ENCODE results near the gene ZBTB44. TPM values are rescaled to one million over a fixed set of nuclear protein-coding genes. Genes with fewer than 3 reads are reported as not detected.

Gene ZBTB44
- total RNA-seq, 1 experiment from 2014 or later = 66.4 TPM

DNA sequence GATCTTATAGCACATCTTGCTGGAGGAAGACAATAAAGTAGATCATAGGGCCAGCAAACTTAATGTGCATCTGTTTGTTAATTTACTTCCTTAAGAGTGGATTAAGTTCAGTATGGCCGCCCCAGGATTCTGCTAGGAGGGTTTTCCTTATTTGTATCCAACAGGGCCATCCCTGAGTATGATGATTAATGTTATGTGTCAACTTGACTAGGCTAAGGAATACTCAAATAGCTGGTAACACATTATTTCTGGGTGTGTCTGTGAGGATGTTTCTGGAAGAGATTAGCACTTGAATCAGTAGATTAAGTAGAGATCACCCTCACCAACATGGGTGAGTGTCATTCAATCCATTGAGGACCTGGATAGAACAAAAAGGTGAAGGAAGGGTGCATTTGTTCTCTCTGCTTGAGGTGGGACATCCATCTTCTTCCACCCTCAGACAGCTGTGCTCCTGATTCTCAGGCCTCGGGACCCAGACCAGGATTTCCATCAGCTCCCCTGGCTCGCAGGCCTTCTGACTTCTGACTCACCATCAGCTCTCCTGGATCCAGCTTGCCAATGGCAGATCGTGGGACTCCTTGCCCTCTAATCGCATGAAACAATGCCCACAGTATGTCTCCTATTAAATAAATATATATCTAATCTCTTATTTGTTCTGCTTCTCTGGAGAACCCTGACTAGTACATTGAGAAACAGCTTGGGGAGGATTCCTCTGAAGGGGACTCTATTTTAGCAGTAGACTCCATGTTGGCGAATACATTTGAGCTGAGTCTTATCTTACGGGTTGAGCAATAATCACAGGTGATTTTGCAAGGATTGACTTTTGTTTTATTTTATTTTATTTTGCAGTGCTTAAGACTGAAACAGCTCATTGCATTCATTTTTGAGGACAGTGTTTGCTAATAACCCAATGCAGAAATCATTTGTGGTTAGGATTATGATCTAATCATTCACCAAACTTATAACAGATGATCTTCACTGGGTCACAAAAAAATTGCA, 9.0 kb upstream of the ZBTB44 start:
- H3K4me3 ChIP-seq (ENCODE audit: low read depth in 2 of 2, low read length in 2 of 2) = no peak overlapping the region
- CTCF ChIA-PET = no interaction called here
- DNase-seq (ENCODE audit: low read depth, low spot score) (no peak), ATAC-seq (no peak)
- H3K27ac ChIP-seq (ENCODE audit: low read length) = no peak overlapping the region
- H3K36me3 ChIP-seq (ENCODE audit: control insufficient read depth, insufficient read depth, low read length) = no peaks in the 10 kb centered on the region
- no peaks in the 10 kb centered on the region for H3K4me1 ChIP-seq (ENCODE audit: control insufficient read depth, insufficient read depth, low read length)
- TF ChIP-seq, protein P1, sequence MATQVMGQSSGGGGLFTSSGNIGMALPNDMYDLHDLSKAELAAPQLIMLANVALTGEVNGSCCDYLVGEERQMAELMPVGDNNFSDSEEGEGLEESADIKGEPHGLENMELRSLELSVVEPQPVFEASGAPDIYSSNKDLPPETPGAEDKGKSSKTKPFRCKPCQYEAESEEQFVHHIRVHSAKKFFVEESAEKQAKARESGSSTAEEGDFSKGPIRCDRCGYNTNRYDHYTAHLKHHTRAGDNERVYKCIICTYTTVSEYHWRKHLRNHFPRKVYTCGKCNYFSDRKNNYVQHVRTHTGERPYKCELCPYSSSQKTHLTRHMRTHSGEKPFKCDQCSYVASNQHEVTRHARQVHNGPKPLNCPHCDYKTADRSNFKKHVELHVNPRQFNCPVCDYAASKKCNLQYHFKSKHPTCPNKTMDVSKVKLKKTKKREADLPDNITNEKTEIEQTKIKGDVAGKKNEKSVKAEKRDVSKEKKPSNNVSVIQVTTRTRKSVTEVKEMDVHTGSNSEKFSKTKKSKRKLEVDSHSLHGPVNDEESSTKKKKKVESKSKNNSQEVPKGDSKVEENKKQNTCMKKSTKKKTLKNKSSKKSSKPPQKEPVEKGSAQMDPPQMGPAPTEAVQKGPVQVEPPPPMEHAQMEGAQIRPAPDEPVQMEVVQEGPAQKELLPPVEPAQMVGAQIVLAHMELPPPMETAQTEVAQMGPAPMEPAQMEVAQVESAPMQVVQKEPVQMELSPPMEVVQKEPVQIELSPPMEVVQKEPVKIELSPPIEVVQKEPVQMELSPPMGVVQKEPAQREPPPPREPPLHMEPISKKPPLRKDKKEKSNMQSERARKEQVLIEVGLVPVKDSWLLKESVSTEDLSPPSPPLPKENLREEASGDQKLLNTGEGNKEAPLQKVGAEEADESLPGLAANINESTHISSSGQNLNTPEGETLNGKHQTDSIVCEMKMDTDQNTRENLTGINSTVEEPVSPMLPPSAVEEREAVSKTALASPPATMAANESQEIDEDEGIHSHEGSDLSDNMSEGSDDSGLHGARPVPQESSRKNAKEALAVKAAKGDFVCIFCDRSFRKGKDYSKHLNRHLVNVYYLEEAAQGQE (IDR thresholded peaks at IDR 0.05; ENCODE audit: insufficient read depth in 1 of 2, low read depth in 2 of 2, low read length in 1 of 2) = no peak
- TF ChIP-seq TCF7L2 (IDR thresholded peaks at IDR 0.05; ENCODE audit: low read depth, low read length) (no peak), SIN3A (IDR thresholded peaks at IDR 0.05; ENCODE audit: borderline replicate concordance, insufficient read depth, low read depth, low read length) (no peak), POLR2AphosphoS5 (IDR thresholded peaks at IDR 0.05; ENCODE audit: low read depth, low read length) (no peak)
- TF ChIP-seq, protein P2, sequence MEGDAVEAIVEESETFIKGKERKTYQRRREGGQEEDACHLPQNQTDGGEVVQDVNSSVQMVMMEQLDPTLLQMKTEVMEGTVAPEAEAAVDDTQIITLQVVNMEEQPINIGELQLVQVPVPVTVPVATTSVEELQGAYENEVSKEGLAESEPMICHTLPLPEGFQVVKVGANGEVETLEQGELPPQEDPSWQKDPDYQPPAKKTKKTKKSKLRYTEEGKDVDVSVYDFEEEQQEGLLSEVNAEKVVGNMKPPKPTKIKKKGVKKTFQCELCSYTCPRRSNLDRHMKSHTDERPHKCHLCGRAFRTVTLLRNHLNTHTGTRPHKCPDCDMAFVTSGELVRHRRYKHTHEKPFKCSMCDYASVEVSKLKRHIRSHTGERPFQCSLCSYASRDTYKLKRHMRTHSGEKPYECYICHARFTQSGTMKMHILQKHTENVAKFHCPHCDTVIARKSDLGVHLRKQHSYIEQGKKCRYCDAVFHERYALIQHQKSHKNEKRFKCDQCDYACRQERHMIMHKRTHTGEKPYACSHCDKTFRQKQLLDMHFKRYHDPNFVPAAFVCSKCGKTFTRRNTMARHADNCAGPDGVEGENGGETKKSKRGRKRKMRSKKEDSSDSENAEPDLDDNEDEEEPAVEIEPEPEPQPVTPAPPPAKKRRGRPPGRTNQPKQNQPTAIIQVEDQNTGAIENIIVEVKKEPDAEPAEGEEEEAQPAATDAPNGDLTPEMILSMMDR (IDR thresholded peaks at IDR 0.05) = no peak
- no peaks in the 10 kb centered on the region for H3K27me3 ChIP-seq (ENCODE audit: control insufficient read depth, insufficient read depth, low read length)
- in situ Hi-C loops (cut with HindIII; ENCODE audit: low pct_unique_long_range_greater_than_20kb, low sequenced_read_pairs) (no loop called here), intact Hi-C loops (cut with micrococcal nuclease; ENCODE audit: unreplicated experiment) (no loop called here)
- H3K9me3 ChIP-seq (ENCODE audit: control insufficient read depth, insufficient read depth, low read depth, low read length) = peaks cover 2% of the 10 kb centered on the region; the same call in 1 of the 2 replicates
- POLR2A ChIA-PET = interaction anchor here (0.5 kb wide), 1 partner anchor 68 kb away, joined by 18 read pairs; no protein-coding TSS in a partner anchor
- BruUV-seq (replicated peaks) = no TSS peak

DNA sequence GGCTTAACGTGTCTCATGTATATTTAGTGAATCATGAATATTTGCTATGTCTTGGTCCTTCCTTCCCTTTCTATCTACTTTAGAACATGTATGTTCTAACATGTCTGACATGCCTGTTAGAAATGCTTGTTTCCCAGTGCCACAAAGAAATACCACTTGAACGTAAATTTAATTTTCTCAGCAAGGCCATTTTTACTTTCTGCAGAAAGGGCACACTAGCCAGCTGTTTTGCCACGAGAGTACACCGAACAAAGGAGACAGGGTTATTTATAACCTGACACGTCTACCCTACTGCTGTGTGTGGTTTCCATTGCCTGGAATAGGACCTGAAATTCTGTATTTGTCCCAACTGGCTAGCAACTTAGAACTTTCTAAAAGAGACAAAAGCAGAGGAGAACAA, 7.4 kb upstream of the ZBTB44 start:
- DNase-seq (ENCODE audit: low read depth, low spot score) (no peak), ATAC-seq (no peak)
- H3K36me3 ChIP-seq (ENCODE audit: control insufficient read depth, insufficient read depth, low read length) = no peaks in the 10 kb centered on the region
- intact Hi-C loops (cut with micrococcal nuclease; ENCODE audit: unreplicated experiment) (no loop called here), in situ Hi-C loops (cut with HindIII; ENCODE audit: low pct_unique_long_range_greater_than_20kb, low sequenced_read_pairs) (no loop called here)
- TF ChIP-seq POLR2AphosphoS5 (IDR thresholded peaks at IDR 0.05; ENCODE audit: low read depth, low read length) (no peak), SIN3A (IDR thresholded peaks at IDR 0.05; ENCODE audit: borderline replicate concordance, insufficient read depth, low read depth, low read length) (no peak), TCF7L2 (IDR thresholded peaks at IDR 0.05; ENCODE audit: low read depth, low read length) (no peak)
- TF ChIP-seq, protein P1 (IDR thresholded peaks at IDR 0.05; ENCODE audit: insufficient read depth in 1 of 2, low read depth in 2 of 2, low read length in 1 of 2) = no peak
- TF ChIP-seq, protein P2 (IDR thresholded peaks at IDR 0.05) = no peak
- POLR2A ChIA-PET = no interaction called here
- no peak overlapping the region for H3K4me3 ChIP-seq (ENCODE audit: low read depth in 2 of 2, low read length in 2 of 2)
- CTCF ChIA-PET = no interaction called here
- no TSS peak for BruUV-seq (replicated peaks)
- H3K9me3 ChIP-seq (ENCODE audit: control insufficient read depth, insufficient read depth, low read depth, low read length) = peaks cover 2% of the 10 kb centered on the region; the same call in 1 of the 2 replicates
- H3K27me3 ChIP-seq (ENCODE audit: control insufficient read depth, insufficient read depth, low read length) = no peaks in the 10 kb centered on the region
- no peaks in the 10 kb centered on the region for H3K4me1 ChIP-seq (ENCODE audit: control insufficient read depth, insufficient read depth, low read length)
- no peak overlapping the region for H3K27ac ChIP-seq (ENCODE audit: low read length)
